HS-27A (cell line): ENCODE results near the gene IST1.

Source experiments
- DNase-seq: peaks from one replicate; pipeline ENCODE4 v3.0.0-alpha.2; 2012; ENCODE audit warnings: low read depth, missing footprints

Gene IST1

DNA sequence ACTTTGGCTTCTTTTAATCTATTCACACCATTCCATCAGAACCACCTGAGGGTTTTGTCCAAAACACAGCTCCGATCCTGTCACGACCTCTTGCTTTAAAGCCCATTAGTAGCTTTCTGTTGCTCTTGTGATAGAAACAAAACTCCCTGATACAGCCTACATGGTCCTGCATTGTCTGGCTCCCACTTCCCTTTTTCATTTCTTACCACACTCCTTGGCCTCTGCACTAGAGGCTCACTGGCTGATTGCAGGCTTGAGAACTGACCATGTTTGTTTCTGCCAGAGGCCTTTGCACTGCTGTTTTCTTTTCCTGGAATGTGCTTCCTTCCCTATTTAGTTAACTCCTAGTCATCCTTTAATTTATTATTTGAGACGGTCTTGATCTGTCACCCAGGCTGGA, 23.7 kb downstream of the IST1 start:
- DNase-seq, result no peak

GRCh38 chr16:71920658-71921057, 25.3 kb downstream of the IST1 start:
- no peak for DNase-seq

- DNase-seq, result no peak
These were observed 28.8 kb downstream of the IST1 start for GRCh38 chr16:71923941-71924690.

DNA sequence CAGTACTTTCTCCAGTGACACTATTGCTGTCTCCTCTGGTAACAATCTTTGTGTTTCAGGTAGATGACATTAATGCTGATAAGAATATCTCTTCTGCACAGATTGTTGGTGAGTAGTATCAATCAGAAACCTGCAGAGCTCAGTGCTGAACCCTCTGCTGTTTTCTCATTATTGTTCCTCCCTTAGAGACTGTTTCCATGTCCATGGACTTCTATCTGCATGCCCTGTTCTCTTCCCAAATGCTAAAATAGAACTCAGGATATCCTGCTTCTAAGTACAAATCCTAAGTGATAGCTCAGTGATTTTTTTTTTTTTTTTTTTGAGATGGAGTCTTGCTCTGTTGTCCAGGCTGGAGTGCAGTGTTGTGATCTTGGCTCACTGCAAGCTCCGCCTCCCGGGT, 29.4 kb downstream of the IST1 start:
- no peak for DNase-seq

DNA sequence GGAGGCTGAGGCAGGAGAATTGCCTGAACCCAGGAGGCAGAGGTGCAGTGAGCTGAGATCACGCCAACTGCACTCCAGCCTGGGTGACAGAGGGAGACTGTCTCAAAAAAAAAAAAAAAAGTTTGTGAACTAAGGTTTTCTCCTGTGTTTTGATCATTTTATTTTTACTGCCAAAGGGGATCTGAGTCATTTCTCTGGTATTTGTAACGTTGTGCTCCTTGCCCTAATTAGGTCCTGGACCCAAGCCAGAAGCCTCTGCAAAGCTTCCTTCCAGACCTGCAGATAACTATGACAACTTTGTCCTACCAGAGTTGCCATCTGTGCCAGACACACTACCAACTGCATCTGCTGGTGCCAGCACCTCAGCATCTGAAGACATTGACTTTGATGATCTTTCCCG, 32.1 kb downstream of the IST1 start:
- peak; percentile 82 for DNase-seq

- no peak for DNase-seq
These were observed 32.5 kb downstream of the IST1 start for GRCh38 chr16:71927787-71928186.

DNA sequence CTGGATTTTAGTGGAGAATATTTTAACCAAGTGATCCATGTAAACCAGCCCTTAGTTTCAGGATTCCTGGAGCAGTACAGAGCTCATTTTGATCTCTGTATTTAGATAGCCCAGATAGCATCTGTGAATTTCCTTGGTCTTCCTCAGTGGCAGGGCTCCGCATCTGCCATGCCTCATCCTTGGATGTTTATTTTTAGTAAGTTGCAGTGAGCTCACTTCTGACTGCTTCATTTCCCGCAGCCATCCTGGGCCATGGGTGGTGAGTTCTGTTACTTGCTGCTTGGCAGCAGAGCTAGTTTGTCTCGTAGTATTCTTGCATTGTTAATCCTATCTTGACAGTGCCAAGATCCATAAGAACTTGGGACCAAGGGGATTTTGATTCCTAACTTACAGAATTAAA, 33.7 kb downstream of the IST1 start:
- no peak for DNase-seq

- DNase-seq, result no peak
These were observed 34.8 kb downstream of the IST1 start for GRCh38 chr16:71930013-71930563.

- DNase-seq, result no peak
These were observed 35.7 kb downstream of the IST1 start for GRCh38 chr16:71931001-71931400.

- DNase-seq, result no peak
These were observed 36.3 kb downstream of the IST1 start for GRCh38 chr16:71931599-71931998.

- DNase-seq, result no peak
These were observed 37.7 kb downstream of the IST1 start for GRCh38 chr16:71933017-71933416.

GRCh38 chr16:71933913-71934695, 38.8 kb downstream of the IST1 start:
- no peak for DNase-seq

DNA sequence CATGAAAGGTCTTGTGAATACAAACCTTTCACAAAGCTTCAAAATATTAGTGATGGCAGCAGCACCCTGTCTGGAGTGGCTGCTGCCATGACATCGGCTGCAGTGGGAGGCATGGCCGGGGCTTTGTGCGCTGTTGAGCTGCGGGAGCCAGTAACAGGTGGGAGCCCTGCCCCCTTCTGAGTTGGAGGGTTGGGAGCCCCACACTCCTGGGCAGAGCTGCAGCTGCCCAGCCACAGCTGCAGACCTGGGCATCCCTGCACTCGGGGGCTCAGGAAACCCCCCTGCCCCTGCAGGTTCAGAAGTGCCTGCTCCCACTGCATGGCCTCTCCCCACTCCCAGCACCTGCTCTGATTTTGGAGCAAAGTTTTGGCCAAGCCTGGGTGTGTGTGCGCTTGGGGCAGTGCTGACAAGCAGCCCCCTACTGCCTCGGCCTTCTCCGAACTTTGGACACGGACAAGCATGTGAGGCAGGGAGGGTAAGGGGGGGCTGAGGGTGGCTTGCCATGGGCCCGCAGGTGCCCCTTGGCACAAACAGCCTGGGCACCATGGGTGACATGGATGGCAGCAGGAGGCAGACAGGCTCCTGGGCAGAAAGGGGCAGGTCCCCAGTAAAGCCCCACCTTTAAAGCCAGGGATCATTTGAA, 42.7 kb downstream of the IST1 start:
- no peak for DNase-seq

- no peak for DNase-seq
These were observed 48.6 kb downstream of the IST1 start for GRCh38 chr16:71943887-71944286.

DNA sequence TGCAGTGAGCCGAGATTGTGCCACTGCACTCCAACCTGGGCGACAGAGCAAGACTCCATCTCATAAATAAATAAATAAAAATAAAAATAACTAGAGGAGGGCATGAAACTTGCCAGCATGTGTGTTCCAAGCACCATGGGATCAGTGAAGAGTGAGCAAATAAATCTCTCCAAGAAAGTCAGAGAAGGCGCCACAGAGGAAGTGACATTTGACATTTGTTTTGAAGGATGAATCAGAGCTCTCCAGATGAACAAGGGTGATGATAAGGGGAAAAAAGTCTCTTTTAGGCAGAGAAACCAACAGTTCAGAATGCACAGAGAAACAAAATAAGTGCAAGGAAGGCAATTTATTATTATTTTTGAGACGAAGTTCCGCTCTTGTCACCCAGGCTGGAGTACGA, 50.3 kb downstream of the IST1 start:
- no peak for DNase-seq

GRCh38 chr16:71952825-71953224, 57.5 kb downstream of the IST1 start:
- no peak for DNase-seq

- DNase-seq, result no peak
These were observed 58.8 kb downstream of the IST1 start for GRCh38 chr16:71954180-71954579.

- no peak for DNase-seq
These were observed 59.4 kb downstream of the IST1 start for GRCh38 chr16:71954699-71955195.

GRCh38 chr16:71956486-71956885, 61.2 kb downstream of the IST1 start:
- no peak for DNase-seq

GRCh38 chr16:71961066-71962039, 66.0 kb downstream of the IST1 start:
- DNase-seq, result peak; percentile 69

DNA sequence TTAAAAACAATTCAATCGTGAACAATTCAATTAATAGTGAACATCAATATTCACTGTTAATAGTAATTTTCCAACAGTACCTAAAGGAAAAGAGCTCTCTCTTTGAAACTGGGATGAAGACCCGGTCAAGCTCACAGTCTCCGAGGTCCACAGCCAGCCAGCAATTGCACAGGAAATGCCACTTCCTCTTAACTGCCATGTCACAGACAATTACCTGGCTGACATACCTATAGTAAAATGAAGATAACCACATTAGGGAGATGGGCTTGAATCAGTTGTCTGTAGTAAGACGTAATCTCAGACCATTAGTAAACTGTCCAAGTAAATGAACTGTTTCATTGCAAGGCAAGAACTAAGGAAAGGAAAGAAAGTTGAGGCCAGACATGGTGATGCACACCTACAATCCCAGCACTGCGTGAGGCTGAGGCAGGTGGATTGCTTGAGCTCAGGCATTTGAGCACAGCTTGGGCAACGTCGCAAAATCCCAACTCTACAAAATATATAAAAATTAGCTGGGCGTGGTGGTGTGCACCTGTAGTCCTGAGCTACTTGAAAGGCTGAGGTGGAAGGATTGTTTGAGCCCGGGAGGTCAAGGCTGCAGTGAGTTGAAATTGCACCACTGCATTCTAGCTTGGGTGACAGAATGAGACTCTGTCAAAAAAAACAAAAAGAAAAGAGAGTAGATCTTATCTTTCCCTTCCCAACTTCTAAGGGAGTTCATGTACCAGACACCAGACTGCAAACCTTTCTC, 68.0 kb downstream of the IST1 start:
- DNase-seq, result no peak
